ENCODE data around the gene LRCH4. TPM values are rescaled to one million over a fixed set of nuclear protein-coding genes. Genes with fewer than 3 reads are reported as not detected.
A peak's percentile ranks its signal among the peaks of the same experiment; 100 is the strongest.
"Not testable (repeated sequence)": the region's sequence is repeated elsewhere in the genome, so short reads cannot be mapped to it uniquely, and the experiment has no call there.

Gene LRCH4
- total RNA-seq, 1 experiment from 2014 or later: 71.4 TPM

DNA sequence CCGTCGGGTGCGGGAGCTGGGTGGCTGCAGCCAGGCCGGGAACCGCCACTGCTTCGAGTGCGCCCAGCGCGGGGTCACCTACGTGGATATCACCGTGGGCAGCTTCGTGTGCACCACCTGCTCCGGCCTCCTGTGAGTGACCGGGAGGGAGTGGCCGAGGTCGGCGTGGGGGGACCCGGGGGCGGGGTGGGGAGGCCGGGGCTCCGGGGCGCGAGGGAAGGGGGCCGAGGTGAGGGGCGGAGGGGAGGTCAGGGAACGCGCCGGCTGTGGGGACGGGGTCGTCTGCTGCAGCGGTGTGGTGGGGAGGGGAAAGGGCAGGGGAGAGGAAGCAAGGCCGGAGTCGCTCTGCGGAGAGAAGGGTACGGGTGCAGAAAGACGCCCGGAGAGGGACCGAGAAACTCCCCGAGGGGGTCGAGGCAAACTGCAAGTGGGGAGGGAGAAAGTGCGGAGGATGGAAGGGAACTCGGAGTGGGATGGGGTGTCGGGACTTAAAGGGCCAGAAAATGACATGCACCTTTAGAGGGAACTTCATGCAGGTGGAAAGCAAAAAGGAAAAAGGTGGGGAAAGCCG, 46.4 kb downstream of the LRCH4 start:
- Mint-ChIP-seq H3K27ac (ENCODE audit: unreplicated experiment) (peak overlapping the region; percentile 72), H3K9me3 (ENCODE audit: unreplicated experiment) (no peaks in the 10 kb centered on the region), H3K36me3 (ENCODE audit: insufficient read depth, unreplicated experiment) (peaks cover 31% of the 10 kb centered on the region), H3K27me3 (ENCODE audit: insufficient read depth, unreplicated experiment) (no peaks in the 10 kb centered on the region), H3K4me3 (ENCODE audit: unreplicated experiment) (peak overlapping the region; percentile 87), H3K4me1 (ENCODE audit: low read depth, unreplicated experiment) (peaks cover 29% of the 10 kb centered on the region)
- Histone ChIP-seq H3K36me3 (ENCODE audit: control insufficient read depth, insufficient read depth, low read length) (no peaks in the 10 kb centered on the region), H3K9me3 (no peaks in the 10 kb centered on the region), H3K27me3 (replicated peaks; ENCODE audit: control insufficient read depth, insufficient read depth, low read length) (no peaks in the 10 kb centered on the region), H3K4me1 (peaks cover 42% of the 10 kb centered on the region), H3K4me3 (ENCODE audit: low read depth, low read length) (peak overlapping the region; percentile 89)
- DNase-seq: peak; percentile 31 to 45
- BruUV-seq (replicated peaks): no TSS peak
- ChIA-PET POLR2A (interaction anchor here (0.5 to 2.4 kb wide), 9 partner anchors 16 to 166 kb away, joined by 3 to 27 read pairs (median 5); partner anchors contain the start of genes FBXO24, LRCH4, MEPCE and MOSPD3), CTCF (interaction anchor here (0.6 to 2.1 kb wide), 6 partner anchors 20 to 267 kb away, joined by 3 to 17 read pairs (median 4); no protein-coding TSS in a partner anchor)
- intact Hi-C loops (cut with micrococcal nuclease; ENCODE audit: unreplicated experiment): loop anchor here (1.0 to 2.0 kb wide), 2 partner anchors 65 to 111 kb away; partner anchors contain the start of genes MEPCE and ZCWPW1
- TF ChIP-seq, protein P1, sequence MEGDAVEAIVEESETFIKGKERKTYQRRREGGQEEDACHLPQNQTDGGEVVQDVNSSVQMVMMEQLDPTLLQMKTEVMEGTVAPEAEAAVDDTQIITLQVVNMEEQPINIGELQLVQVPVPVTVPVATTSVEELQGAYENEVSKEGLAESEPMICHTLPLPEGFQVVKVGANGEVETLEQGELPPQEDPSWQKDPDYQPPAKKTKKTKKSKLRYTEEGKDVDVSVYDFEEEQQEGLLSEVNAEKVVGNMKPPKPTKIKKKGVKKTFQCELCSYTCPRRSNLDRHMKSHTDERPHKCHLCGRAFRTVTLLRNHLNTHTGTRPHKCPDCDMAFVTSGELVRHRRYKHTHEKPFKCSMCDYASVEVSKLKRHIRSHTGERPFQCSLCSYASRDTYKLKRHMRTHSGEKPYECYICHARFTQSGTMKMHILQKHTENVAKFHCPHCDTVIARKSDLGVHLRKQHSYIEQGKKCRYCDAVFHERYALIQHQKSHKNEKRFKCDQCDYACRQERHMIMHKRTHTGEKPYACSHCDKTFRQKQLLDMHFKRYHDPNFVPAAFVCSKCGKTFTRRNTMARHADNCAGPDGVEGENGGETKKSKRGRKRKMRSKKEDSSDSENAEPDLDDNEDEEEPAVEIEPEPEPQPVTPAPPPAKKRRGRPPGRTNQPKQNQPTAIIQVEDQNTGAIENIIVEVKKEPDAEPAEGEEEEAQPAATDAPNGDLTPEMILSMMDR (IDR thresholded peaks at IDR 0.05; ENCODE audit: insufficient read depth in 1 of 2, low read depth in 1 of 2, low read length in 1 of 2, severe bottlenecking in 1 of 2, unreplicated experiment in 1 of 2): no peak

DNA sequence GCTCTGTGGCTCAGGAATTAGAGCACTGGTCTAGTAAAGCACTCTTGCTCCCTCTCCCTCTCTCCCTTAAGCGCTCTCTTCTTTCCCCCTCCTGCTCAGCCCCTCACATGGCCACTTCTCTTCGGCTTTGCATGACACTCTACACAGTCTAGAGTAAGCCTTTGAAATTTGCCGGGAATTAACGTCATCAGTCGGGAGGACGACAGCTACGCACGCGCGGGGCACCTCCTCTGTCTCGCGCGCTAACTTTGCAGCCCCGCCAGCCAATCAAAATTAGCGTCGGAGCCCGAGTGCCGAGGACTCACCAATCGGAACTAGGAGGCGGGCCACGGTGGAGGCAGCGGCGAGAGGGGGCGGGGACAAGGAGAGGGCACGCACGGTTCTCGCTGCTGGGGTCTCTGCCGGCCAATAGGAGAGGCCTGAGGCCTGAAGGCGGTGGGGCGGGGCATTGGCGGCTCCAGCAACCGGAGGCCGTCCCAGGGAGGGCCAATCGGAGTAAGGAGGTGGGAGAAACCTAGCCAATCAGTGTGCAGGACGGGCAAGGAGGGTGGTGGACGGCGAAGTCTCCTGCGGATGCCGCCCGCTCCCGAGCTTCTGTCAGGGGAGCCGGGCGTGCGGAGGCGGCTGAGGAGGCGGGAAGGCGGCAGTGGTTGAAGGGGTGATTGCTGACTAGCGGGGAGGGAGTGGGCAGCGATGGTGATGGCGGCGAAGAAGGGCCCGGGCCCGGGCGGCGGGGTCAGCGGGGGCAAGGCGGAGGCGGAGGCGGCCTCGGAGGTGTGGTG, 47.1 kb downstream of the LRCH4 start, which contains the start of gene AGFG2:
AGFG2 (plus strand) TSS at position 550 of the 782 bp plus-strand sequence; CDS start at position 694, 144 bp downstream.
- Mint-ChIP-seq H3K27me3 (ENCODE audit: insufficient read depth, unreplicated experiment) (no peaks in the 10 kb centered on the region), H3K27ac (ENCODE audit: unreplicated experiment) (peak within 1 kb of the TSS; percentile 72), H3K4me3 (ENCODE audit: unreplicated experiment) (peak within 1 kb of the TSS; percentile 87), H3K9me3 (ENCODE audit: unreplicated experiment) (no peaks in the 10 kb centered on the region), H3K4me1 (ENCODE audit: low read depth, unreplicated experiment) (peaks cover 22% of the 10 kb centered on the region), H3K36me3 (ENCODE audit: insufficient read depth, unreplicated experiment) (peaks cover 27% of the 10 kb centered on the region)
- Histone ChIP-seq H3K4me3 (ENCODE audit: low read depth, low read length) (peak within 1 kb of the TSS; percentile 89), H3K4me1 (peaks cover 37% of the 10 kb centered on the region), H3K9me3 (no peaks in the 10 kb centered on the region), H3K36me3 (ENCODE audit: control insufficient read depth, insufficient read depth, low read length) (no peaks in the 10 kb centered on the region), H3K27me3 (replicated peaks; ENCODE audit: control insufficient read depth, insufficient read depth, low read length) (no peaks in the 10 kb centered on the region)
- DNase-seq: peak; percentile 100
- TF ChIP-seq, protein P1 (IDR thresholded peaks at IDR 0.05; ENCODE audit: insufficient read depth in 1 of 2, low read depth in 1 of 2, low read length in 1 of 2, severe bottlenecking in 1 of 2, unreplicated experiment in 1 of 2): no peak
- POLR2A ChIA-PET: interaction anchor here (0.5 to 2.4 kb wide), 7 partner anchors 16 to 167 kb away, joined by 3 to 27 read pairs (median 4); partner anchors contain the start of genes FBXO24, LRCH4, MEPCE and MOSPD3
- intact Hi-C loops (cut with micrococcal nuclease; ENCODE audit: unreplicated experiment): loop anchor here (1.0 to 2.0 kb wide), 2 partner anchors 47 to 110 kb away; partner anchors contain the start of genes FBXO24, LRCH4, MEPCE and ZCWPW1
- CTCF ChIA-PET: interaction anchor here (0.6 to 2.1 kb wide), 8 partner anchors 10 to 268 kb away, joined by 3 to 17 read pairs (median 4); partner anchors contain the start of gene PPP1R35
- no TSS peak for BruUV-seq (replicated peaks)

DNA sequence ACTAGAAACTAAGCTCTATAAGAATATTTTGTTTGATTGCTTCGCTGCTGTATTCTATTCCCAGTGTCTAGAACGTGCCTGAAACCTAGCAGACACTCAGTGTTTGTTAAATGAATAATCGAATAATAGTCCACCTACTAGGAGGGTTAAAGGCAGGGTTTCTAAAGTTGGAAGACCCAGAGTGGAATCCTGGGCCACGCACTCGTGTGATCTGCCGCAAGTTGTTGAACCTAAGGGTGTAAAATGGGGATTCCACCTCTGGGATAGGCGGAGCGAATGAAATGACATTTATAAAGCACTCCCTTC, 47.6 kb downstream of the LRCH4 start:
- H3K27me3 Mint-ChIP-seq (ENCODE audit: insufficient read depth, unreplicated experiment): no peaks in the 10 kb centered on the region
- Histone ChIP-seq H3K4me1 (peaks cover 31% of the 10 kb centered on the region), H3K9me3 (no peaks in the 10 kb centered on the region), H3K4me3 (ENCODE audit: low read depth, low read length) (peak overlapping the region; percentile 49), H3K36me3 (ENCODE audit: control insufficient read depth, insufficient read depth, low read length) (no peaks in the 10 kb centered on the region), H3K27me3 (replicated peaks; ENCODE audit: control insufficient read depth, insufficient read depth, low read length) (no peaks in the 10 kb centered on the region)
- intact Hi-C loops (cut with micrococcal nuclease; ENCODE audit: unreplicated experiment): loop anchor here (1.0 to 2.0 kb wide), 2 partner anchors 48 to 110 kb away; partner anchors contain the start of genes FBXO24, LRCH4, MEPCE and ZCWPW1
- BruUV-seq (replicated peaks): TSS peak; percentile 99
- ChIA-PET POLR2A (interaction anchor here (0.5 to 2.4 kb wide), 5 partner anchors 47 to 168 kb away, joined by 3 to 27 read pairs (median 7); partner anchors contain the start of genes FBXO24, LRCH4, MEPCE and MOSPD3), CTCF (interaction anchor here (1.1 to 1.4 kb wide), 3 partner anchors 11 to 72 kb away, joined by 4 to 5 read pairs (median 4); no protein-coding TSS in a partner anchor)
- peaks cover 17% of the 10 kb centered on the region for H3K4me1 Mint-ChIP-seq (ENCODE audit: low read depth, unreplicated experiment)
- DNase-seq: no peak
- H3K9me3 Mint-ChIP-seq (ENCODE audit: unreplicated experiment): no peaks in the 10 kb centered on the region
- H3K27ac Mint-ChIP-seq (ENCODE audit: unreplicated experiment): peak overlapping the region; percentile 72
- H3K4me3 Mint-ChIP-seq (ENCODE audit: unreplicated experiment): peak overlapping the region; percentile 87
- TF ChIP-seq, protein P1 (IDR thresholded peaks at IDR 0.05; ENCODE audit: insufficient read depth in 1 of 2, low read depth in 1 of 2, low read length in 1 of 2, severe bottlenecking in 1 of 2, unreplicated experiment in 1 of 2): no peak
- peaks cover 27% of the 10 kb centered on the region for H3K36me3 Mint-ChIP-seq (ENCODE audit: insufficient read depth, unreplicated experiment)

DNA sequence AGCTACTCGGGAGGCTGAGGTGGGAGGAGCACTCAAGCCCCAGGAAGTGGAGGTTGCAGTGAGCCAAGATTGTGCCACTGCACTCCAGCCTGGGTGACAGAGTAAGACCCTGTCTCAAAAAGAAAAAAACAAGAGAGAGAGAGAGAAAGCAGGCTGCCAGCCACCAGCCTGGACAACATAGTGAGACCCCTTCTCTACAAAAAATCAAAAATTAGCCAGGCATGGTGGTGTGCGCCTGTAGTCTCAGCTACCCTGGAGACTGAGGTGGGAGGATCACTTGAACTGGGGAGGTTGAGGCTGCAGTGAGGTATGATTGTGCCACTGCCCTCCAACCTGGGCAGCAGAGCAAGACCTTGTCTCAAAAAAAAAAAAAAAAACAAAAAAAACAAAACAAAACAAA, 49.2 kb downstream of the LRCH4 start:
- intact Hi-C loops (cut with micrococcal nuclease; ENCODE audit: unreplicated experiment); H3K4me1 Mint-ChIP-seq (ENCODE audit: low read depth, unreplicated experiment); H3K36me3 ChIP-seq (ENCODE audit: control insufficient read depth, insufficient read depth, low read length); H3K4me3 ChIP-seq (ENCODE audit: low read depth, low read length); DNase-seq; H3K9me3 Mint-ChIP-seq (ENCODE audit: unreplicated experiment); POLR2A ChIA-PET; H3K27me3 ChIP-seq (replicated peaks; ENCODE audit: control insufficient read depth, insufficient read depth, low read length); H3K9me3 ChIP-seq; CTCF ChIA-PET; H3K27me3 Mint-ChIP-seq (ENCODE audit: insufficient read depth, unreplicated experiment); BruUV-seq (replicated peaks): not testable (repeated sequence)
- H3K4me1 ChIP-seq: peaks cover 22% of the 10 kb centered on the region
- Mint-ChIP-seq H3K36me3 (ENCODE audit: insufficient read depth, unreplicated experiment) (peaks cover 21% of the 10 kb centered on the region), H3K27ac (ENCODE audit: unreplicated experiment) (peak overlapping the region; percentile 67), H3K4me3 (ENCODE audit: unreplicated experiment) (peak overlapping the region; percentile 14)
